Activated T-cell treated with anti-CD3 and anti-CD28 coated beads, Interleukin-2, amount 50 U/mL, for 24 hours (primary cell): ENCODE measurements around the gene WAC.
"Not testable (repeated sequence)": the region's sequence is repeated elsewhere in the genome, so short reads cannot be mapped to it uniquely, and the experiment has no call there.

Experiments used
- DNase-seq: peaks from one replicate; pipeline ENCODE4 v3.0.0-alpha.2; 2020
- H3K27ac Mint-ChIP-seq: 2 replicates; pipeline ENCODE4 v1.8.0; 2020; ENCODE audit warnings: mild to moderate bottlenecking, mixed read lengths
- H3K27me3 Mint-ChIP-seq: 2 replicates; pipeline ENCODE4 v1.8.0; 2020; ENCODE audit warnings: mixed read lengths
- H3K36me3 Mint-ChIP-seq: 2 replicates; pipeline ENCODE4 v1.8.0; 2020; ENCODE audit warnings: low read depth, mixed read lengths
- H3K4me1 Mint-ChIP-seq: 2 replicates; pipeline ENCODE4 v1.8.0; 2020; ENCODE audit warnings: low read depth, mixed read lengths
- H3K4me3 Mint-ChIP-seq: 2 replicates; pipeline ENCODE4 v1.8.0; 2020; ENCODE audit warnings: mild to moderate bottlenecking, moderate library complexity, mixed read lengths
- H3K9me3 Mint-ChIP-seq: 2 replicates; pipeline ENCODE4 v1.8.0; 2020; ENCODE audit warnings: mixed read lengths

WAC gene

DNA sequence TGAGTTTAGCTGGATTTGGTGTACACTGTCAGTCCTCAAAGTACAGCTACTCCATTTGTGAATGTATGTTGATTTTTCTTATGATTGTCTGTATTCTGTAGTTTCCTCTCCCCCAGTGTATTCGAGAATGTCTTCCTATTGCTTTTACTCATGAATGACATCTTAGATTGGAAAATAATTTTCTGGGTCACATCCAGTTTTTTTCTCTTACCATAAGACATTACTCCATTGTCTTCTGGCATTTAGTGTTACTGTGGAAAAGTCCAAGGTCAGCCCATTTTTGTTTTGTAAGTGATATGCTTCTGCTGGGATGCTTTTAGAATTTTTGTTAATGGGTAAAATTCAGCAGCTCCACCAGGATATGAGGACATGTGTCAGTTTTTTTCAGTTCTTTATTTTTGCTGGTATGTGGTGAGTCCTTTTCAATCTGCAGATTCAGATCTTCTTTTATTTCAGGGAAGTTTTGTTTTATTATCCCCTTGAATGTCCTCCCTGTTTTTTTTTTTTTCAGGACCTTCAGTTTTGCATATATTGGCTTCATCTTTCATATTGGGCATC is 33.6 kb downstream of the WAC start:
- Mint-ChIP-seq H3K27ac (peak overlapping the region; percentile 67), H3K36me3 (peaks cover 92% of the 10 kb centered on the region)

DNA sequence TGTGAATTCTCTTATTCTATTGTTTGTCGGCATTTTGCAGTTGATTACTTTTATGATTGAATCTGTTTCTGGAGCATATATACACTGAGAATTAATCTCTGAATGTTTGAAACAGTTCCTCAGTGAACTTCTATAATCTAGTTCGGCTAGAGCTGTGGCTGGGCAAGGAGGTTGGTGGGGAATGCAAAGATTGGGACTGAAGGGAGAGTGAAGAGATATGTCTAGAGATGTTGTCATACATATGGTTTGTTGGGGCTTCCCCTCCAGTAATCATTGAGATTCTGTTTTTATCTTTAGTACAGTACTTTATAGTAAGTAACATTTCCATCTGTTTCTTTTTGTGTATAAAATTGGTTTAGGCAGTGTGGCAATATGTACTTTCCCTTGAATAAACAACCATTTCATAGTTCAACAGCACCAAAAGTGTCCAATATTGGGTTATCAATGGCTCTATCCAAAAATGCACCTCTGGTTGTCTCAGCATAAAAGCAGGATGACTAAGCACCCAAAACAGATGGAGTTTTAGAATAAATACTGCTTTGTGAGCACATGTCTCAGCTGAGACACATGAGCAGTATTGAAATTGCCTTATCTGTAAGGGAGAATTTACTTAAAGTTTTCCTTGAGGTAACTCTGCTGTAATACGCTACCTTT is 36.7 kb downstream of the WAC start:
- no peak for DNase-seq
- no peaks in the 10 kb centered on the region for H3K9me3 Mint-ChIP-seq
- peak overlapping the region; percentile 83 for H3K27ac Mint-ChIP-seq
- H3K27me3 Mint-ChIP-seq, result no peaks in the 10 kb centered on the region
- H3K36me3 Mint-ChIP-seq, result peaks cover 91% of the 10 kb centered on the region
- H3K4me3 Mint-ChIP-seq, result peak overlapping the region; percentile 0
- peaks cover 91% of the 10 kb centered on the region for H3K4me1 Mint-ChIP-seq

More for the DNA sequence above, 33.6 kb downstream of the WAC start:
- H3K9me3 Mint-ChIP-seq, result no peaks in the 10 kb centered on the region
- no peaks in the 10 kb centered on the region for H3K27me3 Mint-ChIP-seq
- no peak for DNase-seq
- peaks cover 90% of the 10 kb centered on the region for H3K4me1 Mint-ChIP-seq
- H3K4me3 Mint-ChIP-seq, result no peak overlapping the region

DNA sequence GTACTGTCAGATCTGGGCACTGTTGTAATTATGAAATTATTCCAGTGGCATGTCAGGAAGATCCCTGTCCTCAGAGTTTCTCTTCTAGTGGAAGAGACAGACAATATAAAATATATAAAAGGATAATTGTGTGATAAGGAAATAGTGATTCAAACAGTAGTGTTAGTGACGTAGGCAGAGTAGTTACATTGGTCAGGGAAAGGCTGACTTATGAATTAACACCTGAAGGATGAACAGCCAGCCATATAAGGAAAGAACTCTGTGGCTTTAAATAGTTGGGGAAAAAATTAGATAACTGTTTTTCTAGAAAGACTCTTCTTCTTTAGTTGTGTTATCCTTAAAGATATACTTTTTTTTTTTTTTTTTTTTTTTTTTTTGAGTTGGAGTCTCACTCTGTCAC is 37.7 kb downstream of the WAC start:
- Mint-ChIP-seq H3K27me3 (no peaks in the 10 kb centered on the region), H3K36me3 (peaks cover 94% of the 10 kb centered on the region), H3K4me1 (peaks cover 92% of the 10 kb centered on the region), H3K4me3 (peak overlapping the region; percentile 25), H3K9me3 (no peaks in the 10 kb centered on the region), H3K27ac (peak overlapping the region; percentile 83)
- DNase-seq, result no peak

DNA sequence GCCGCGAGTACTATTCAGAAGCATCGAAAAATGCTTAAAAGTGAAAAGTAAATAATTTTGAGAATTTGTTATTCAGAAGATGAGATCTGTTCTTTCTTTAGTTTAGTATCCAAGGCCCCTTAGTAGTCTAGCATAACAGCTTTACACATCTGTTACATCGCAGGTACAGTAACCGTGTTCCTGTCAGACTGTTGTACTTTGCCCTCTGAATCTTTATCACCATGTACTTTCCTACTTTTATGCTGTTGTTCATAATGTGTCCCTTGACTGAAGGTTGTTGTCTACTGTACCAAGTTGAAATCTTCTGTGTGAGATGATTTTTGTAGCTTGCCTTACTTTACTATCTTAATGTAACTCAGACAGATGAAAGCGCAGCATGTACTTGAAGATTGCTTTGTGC is 38.3 kb downstream of the WAC start:
- peaks cover 91% of the 10 kb centered on the region for H3K36me3 Mint-ChIP-seq
- no peak overlapping the region for H3K4me3 Mint-ChIP-seq
- no peak for DNase-seq
- H3K4me1 Mint-ChIP-seq, result peaks cover 92% of the 10 kb centered on the region
- no peaks in the 10 kb centered on the region for H3K27me3 Mint-ChIP-seq
- H3K27ac Mint-ChIP-seq, result peak overlapping the region; percentile 13
- H3K9me3 Mint-ChIP-seq, result no peaks in the 10 kb centered on the region

DNA sequence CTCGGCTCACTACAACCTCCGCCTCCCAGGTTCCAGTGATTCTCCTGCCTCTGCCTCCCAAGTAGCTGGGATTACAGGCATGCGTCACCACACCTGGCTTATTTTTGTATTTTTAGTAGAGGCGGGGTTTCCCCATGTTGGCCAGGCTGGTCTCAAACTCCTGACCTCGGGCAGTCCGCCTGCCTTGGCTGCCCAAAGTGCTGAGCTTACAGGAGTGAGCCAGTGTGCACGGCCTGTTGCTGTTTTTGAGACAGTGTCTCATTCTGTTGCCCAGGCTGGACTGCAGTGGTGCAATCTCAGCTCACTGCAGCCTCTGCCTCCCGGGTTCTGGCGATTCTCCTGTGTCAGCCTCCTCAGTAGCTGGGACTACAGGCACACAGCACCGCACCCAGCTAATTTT is 41.3 kb downstream of the WAC start:
- not testable (repeated sequence) for H3K4me3 Mint-ChIP-seq, H3K9me3 Mint-ChIP-seq, H3K27me3 Mint-ChIP-seq, H3K27ac Mint-ChIP-seq, DNase-seq
- H3K36me3 Mint-ChIP-seq, result peaks cover 86% of the 10 kb centered on the region
- H3K4me1 Mint-ChIP-seq, result peaks cover 88% of the 10 kb centered on the region

DNA sequence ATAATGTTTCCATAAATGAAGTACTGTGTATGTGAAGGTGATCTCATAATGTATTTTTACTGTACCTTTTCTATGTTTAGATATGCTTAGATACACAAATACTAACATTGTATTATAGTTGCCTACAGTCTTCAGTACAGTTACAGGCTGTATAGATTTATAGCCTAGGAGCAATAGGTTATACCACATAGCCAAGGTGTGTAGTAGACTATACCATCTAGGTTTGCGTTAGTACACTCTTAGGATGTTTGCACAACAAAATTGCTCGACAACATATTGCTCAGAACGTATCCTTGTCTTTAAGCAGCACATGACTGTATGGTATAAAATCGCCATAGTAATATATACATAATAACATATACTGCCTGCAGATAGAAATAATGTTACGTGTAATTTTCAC is 42.9 kb downstream of the WAC start:
- DNase-seq, result no peak
- H3K27me3 Mint-ChIP-seq, result no peaks in the 10 kb centered on the region
- peaks cover 88% of the 10 kb centered on the region for H3K36me3 Mint-ChIP-seq
- H3K4me1 Mint-ChIP-seq, result peaks cover 90% of the 10 kb centered on the region
- H3K9me3 Mint-ChIP-seq, result no peaks in the 10 kb centered on the region
- no peak overlapping the region for H3K4me3 Mint-ChIP-seq
- no peak overlapping the region for H3K27ac Mint-ChIP-seq

DNA sequence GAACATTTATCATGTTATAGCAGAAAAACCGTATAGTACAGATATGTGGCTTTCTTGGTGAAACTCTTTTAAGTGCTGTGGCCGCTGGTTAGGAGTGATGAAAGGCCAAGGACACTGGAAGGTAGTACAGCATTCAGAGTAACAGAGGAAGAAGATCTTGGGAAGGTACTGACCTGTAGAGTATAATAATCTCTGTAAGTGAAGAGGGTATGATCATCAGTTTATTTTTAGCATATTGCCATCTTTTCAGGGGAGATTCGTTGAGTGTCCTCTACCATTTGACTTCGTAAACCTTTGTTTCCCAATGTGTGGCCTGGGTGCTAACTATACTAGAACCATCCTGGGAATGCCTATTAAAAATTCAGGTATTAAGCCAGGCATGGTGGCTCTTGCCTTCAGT is 44.6 kb downstream of the WAC start:
- peaks cover 90% of the 10 kb centered on the region for H3K36me3 Mint-ChIP-seq
- no peak overlapping the region for H3K4me3 Mint-ChIP-seq
- H3K9me3 Mint-ChIP-seq, result no peaks in the 10 kb centered on the region
- no peaks in the 10 kb centered on the region for H3K27me3 Mint-ChIP-seq
- H3K27ac Mint-ChIP-seq, result no peak overlapping the region
- DNase-seq, result no peak
- peaks cover 93% of the 10 kb centered on the region for H3K4me1 Mint-ChIP-seq

DNA sequence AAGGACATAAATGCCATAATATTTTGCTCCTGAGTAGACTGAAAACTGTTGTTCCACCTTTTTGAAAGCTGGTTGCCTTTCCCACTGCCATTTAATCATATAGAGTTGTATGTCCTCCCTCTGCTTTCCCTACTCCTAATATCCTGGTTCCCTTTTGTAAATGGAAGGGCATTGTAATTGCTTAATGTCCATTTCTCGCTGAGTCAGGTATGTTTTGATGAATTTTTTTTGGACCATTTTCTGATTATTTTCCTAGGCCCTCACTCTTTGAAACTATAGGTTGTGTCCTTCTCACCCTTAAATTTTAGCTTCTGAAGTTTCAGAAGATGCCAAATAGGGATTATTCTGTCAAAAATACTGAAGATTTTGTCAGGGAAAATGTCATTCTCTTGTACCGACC is 45.5 kb downstream of the WAC start:
- H3K4me3 Mint-ChIP-seq, result no peak overlapping the region

DNA sequence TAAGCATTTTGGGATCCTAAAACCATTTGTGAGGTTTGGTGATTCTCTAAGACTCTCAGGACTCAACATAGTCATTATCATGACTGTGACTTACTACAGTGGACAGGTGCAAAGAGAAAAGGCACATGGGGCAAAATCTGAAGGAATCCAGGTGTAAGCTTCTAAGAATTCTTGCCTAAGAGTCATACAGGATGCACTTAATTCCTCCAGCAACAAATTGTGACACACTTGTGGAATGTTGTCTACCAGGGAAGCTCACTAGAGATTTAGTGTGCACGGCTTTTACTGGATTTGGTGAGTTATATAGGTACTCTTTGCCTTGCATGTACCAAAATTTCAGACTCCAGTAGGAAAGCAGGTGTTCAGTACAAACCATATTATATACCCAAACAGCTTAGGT is 47.9 kb downstream of the WAC start:
- Mint-ChIP-seq H3K4me3 (no peak overlapping the region), H3K9me3 (no peaks in the 10 kb centered on the region), H3K4me1 (peaks cover 76% of the 10 kb centered on the region), H3K27me3 (no peaks in the 10 kb centered on the region), H3K27ac (peak overlapping the region; percentile 72), H3K36me3 (peaks cover 92% of the 10 kb centered on the region)
- no peak for DNase-seq

More for the DNA sequence above, 45.5 kb downstream of the WAC start:
- no peaks in the 10 kb centered on the region for H3K27me3 Mint-ChIP-seq
- no peaks in the 10 kb centered on the region for H3K9me3 Mint-ChIP-seq
- H3K36me3 Mint-ChIP-seq, result peaks cover 92% of the 10 kb centered on the region
- H3K4me1 Mint-ChIP-seq, result peaks cover 88% of the 10 kb centered on the region
- DNase-seq, result no peak
- peak overlapping the region; percentile 71 for H3K27ac Mint-ChIP-seq

DNA sequence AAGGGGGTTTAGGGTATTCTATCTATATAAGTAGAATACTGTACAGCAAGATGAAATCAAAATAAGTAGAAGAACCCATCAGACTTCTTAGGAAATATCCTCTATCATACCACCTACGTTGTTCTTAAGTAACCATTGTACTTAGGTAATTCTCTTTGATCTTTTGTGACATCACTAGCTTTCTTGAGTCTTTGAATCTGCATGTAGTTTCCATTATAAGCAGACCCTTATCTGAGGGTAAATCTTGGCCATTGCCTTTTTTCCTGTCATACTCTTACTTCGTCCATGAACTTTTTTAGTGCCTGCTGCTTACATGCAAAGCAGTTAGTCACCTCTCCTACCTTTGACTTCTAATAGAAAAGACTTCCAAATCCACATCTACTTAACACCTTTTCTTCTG is 49.0 kb downstream of the WAC start:
- Mint-ChIP-seq H3K36me3 (peaks cover 96% of the 10 kb centered on the region), H3K9me3 (no peaks in the 10 kb centered on the region), H3K4me3 (peak overlapping the region; percentile 8), H3K27me3 (no peaks in the 10 kb centered on the region), H3K27ac (peak overlapping the region; percentile 75), H3K4me1 (peaks cover 72% of the 10 kb centered on the region)
- DNase-seq, result no peak

DNA sequence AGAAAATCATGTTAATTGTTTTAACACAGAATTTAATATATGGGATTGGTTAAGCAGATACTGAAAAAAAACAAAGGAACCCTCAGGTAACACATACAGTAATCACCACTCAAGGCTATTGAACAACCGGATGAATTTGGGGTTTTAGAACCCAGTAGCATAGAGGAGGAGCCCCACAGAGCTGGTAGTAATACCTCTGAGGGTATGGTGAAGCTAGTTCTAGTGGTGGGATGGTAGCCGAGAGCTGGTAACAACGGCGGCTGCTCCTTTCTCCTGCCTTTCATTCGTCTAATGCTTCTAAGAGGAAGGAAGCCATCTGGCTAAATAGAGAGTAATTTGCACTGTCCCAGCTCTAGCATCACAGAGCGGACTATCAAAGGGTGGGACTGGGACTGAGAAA is 52.2 kb downstream of the WAC start:
- Mint-ChIP-seq H3K4me3 (no peak overlapping the region), H3K27ac (no peak overlapping the region), H3K9me3 (no peaks in the 10 kb centered on the region)

DNA sequence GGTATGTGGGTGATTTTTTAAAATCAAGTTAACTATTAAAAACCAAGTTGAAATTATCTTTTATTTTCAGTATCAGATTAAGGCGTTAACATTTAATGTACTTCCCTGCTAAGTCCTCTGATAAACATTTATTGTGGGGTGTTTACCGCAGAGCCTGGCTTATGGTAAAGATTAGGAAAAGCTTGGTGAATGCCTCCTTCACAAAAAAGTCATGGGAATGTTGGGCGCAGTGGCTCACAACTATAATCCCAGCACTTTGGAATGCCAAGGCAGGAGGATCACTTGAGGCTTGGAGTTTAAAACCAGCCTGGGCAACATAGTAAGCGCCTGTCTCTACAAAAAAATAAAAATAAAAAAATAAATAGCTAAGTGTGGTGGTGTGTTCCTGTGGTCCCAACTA is 53.3 kb downstream of the WAC start:
- peaks cover 53% of the 10 kb centered on the region for H3K4me1 Mint-ChIP-seq
- no peak overlapping the region for H3K27ac Mint-ChIP-seq
- no peak overlapping the region for H3K4me3 Mint-ChIP-seq
- DNase-seq, result no peak
- no peaks in the 10 kb centered on the region for H3K27me3 Mint-ChIP-seq
- H3K9me3 Mint-ChIP-seq, result no peaks in the 10 kb centered on the region
- peaks cover 91% of the 10 kb centered on the region for H3K36me3 Mint-ChIP-seq

More for the DNA sequence above, 52.2 kb downstream of the WAC start:
- Mint-ChIP-seq H3K36me3 (peaks cover 91% of the 10 kb centered on the region), H3K27me3 (no peaks in the 10 kb centered on the region), H3K4me1 (peaks cover 60% of the 10 kb centered on the region)
- DNase-seq, result no peak

DNA sequence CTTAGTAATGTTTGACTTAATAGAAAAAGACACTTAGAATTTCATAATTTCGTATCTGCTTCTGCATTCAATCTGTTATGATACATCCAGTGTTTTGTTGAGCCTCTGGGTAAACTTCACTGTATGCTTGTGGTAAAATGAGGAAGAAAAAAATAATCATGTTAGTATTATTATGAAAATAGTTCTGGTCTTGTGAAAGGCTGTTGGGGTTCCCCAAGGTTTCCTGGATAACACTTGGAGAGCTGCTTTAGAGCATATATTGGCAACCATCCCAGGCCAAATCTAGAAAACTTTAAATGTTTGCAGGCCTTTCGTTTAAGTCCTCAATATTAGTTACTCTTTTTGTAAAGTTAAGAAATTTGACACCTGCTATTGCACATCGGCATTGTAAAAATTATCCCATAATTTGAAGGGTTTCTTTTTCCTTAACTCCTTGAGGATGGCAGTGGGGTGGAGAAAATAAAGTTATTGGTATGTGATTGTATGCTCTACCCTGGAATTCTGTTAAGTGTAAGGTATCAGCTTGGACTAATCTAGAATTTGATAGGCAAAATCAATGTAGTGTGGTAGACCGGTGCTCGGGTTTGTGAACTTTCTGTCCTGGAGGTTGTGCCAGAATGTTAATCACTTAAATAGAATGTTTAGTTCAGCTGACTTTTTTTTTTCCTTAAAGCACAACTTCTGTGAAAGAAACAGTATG is 54.5 kb downstream of the WAC start:
- no peak overlapping the region for H3K4me3 Mint-ChIP-seq
- H3K27ac Mint-ChIP-seq, result no peak overlapping the region
- DNase-seq, result no peak
- H3K27me3 Mint-ChIP-seq, result no peaks in the 10 kb centered on the region
- no peaks in the 10 kb centered on the region for H3K9me3 Mint-ChIP-seq
- H3K36me3 Mint-ChIP-seq, result peaks cover 91% of the 10 kb centered on the region
- H3K4me1 Mint-ChIP-seq, result peaks cover 49% of the 10 kb centered on the region

DNA sequence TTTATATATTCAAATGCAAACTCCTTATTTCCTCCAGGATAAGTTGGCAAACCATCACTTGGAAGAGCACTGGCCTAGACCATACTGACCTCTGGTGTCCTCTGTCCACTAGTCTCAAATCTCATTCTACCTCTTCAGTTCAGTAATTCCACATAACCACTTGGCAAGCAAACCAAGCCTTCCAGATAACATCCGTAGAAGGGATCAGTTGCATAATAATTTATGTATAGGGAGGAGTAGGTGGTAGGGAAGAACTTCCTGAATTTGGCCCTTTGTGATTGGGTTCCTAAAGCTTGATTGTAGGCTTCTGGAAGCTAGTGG is 55.0 kb downstream of the WAC start:
- Mint-ChIP-seq H3K4me1 (peaks cover 49% of the 10 kb centered on the region), H3K27me3 (no peaks in the 10 kb centered on the region), H3K36me3 (peaks cover 91% of the 10 kb centered on the region), H3K27ac (peak overlapping the region; percentile 49), H3K9me3 (no peaks in the 10 kb centered on the region), H3K4me3 (no peak overlapping the region)
- DNase-seq, result no peak

DNA sequence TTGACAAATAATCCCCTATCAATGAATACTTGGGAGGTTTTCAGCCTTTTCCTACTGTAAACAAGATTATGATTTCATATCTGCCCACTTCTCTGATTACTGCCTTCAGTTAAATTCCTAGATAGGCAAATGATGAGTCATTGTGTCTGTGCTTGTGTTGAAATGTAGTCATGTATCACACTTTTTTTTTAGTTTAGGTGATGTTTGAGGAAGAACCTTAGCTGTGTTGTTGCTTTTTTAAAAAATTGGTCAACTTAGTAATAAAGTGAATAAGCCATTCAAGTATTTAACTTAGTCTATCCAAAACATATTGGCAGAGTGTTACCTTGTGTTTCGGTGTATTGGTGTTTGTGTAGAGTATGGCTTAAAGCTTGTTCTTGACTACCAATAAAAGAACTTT is 60.0 kb downstream of the WAC start:
- peak overlapping the region; percentile 6 for H3K4me3 Mint-ChIP-seq
- no peaks in the 10 kb centered on the region for H3K9me3 Mint-ChIP-seq
- peak overlapping the region; percentile 72 for H3K27ac Mint-ChIP-seq
- H3K27me3 Mint-ChIP-seq, result no peaks in the 10 kb centered on the region
- peaks cover 93% of the 10 kb centered on the region for H3K36me3 Mint-ChIP-seq
- DNase-seq, result no peak
- H3K4me1 Mint-ChIP-seq, result peaks cover 61% of the 10 kb centered on the region
